ENCODE data around the gene TRNT1.

GRCh38 chr3:3179407-3180094 is 52.8 kb downstream of the TRNT1 start, which contains the start of gene CRBN:
- TF ChIP-seq, protein P1, sequence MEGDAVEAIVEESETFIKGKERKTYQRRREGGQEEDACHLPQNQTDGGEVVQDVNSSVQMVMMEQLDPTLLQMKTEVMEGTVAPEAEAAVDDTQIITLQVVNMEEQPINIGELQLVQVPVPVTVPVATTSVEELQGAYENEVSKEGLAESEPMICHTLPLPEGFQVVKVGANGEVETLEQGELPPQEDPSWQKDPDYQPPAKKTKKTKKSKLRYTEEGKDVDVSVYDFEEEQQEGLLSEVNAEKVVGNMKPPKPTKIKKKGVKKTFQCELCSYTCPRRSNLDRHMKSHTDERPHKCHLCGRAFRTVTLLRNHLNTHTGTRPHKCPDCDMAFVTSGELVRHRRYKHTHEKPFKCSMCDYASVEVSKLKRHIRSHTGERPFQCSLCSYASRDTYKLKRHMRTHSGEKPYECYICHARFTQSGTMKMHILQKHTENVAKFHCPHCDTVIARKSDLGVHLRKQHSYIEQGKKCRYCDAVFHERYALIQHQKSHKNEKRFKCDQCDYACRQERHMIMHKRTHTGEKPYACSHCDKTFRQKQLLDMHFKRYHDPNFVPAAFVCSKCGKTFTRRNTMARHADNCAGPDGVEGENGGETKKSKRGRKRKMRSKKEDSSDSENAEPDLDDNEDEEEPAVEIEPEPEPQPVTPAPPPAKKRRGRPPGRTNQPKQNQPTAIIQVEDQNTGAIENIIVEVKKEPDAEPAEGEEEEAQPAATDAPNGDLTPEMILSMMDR (IDR thresholded peaks at IDR 0.05) = peak; percentile 97 to 99 (median 98)
- peak; percentile 64 to 76 for TF ChIP-seq POLR2A (IDR thresholded peaks at IDR 0.05)

All from Peyer's patch (tissue), 4 donors.